Activated T-cell treated with anti-CD3 and anti-CD28 coated beads for 4 hours (primary cell): ENCODE results near the gene CPED1.
A peak's percentile ranks its signal among the peaks of the same experiment; 100 is the strongest.

Experiments used
- DNase-seq: peaks from one replicate; pipeline ENCODE4 v3.0.0-alpha.2; 2020

The CPED1 gene

DNA sequence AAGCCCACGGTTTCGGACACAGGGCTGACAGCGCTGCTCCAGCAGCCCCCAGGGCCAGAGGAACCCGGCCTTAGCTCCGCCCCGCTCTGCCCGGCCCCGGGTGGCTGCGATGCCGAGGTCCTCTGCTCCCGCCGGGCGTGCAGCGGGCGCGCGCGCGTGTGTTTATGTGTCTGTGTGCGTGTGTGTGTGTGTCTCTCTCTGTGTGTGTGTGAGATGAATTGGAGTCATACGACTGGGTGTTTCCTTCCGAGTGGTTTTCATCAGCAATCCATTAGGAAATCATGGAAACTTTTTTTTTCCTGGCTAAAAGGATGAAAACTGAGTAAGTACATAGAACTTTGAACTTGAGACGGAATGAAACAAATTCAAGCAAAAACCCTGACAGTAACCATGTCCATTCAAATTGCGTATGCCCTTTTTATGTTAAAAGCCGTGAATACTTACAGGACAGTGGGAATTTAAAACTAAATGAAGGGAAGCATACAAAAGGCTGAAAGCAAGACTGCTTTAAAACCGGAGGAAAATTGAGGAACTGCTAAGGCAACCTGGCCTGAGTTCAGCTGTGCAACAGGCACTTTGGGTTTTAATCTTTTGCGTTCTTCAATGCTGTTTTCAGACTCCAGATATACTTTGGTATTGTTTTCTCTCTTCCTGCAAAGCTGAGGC, at the start of gene CPED1:
TSS of gene CPED1 (plus strand) at position 121 of the 666 bp plus-strand sequence. CDS start 911 bp downstream, outside the sequence.
- no peak for DNase-seq

DNA sequence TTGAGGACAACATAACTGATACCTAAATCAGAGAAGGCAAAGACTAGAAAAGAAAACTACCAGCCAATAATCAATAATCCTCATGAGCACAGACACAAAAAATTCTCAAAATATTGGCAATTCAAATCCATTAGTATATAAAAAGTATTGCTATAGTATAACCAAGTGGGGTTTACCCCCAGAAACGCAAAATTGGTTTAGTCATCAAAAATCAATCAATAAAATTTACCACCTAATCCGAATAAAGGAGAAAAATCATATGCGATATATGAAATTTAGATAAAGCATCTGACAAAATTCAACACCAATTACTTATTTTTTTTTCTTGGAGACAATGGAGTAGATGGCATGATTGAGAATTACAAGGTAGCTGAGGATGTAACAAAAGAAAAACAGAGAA, 49.2 kb upstream of the CPED1 start:
- no peak for DNase-seq

DNA sequence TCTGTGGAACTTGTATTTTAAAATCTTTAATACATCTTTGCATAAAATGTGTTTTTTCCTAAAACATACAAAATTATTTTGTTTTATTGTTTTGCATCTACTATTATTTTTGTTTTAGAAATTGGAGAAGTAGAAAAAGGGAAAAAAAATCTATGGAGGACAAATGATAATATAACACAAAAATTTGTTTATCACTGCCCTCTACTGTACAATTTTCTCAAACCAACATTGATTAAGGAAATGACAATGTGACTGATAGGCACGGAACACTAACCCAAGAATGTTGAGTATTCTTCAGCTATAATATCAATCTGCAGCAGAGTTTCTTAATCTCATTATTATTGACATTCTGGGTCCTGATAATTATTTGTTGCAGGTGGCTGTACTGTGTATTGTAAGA, 47.4 kb upstream of the CPED1 start:
- DNase-seq = no peak

DNA sequence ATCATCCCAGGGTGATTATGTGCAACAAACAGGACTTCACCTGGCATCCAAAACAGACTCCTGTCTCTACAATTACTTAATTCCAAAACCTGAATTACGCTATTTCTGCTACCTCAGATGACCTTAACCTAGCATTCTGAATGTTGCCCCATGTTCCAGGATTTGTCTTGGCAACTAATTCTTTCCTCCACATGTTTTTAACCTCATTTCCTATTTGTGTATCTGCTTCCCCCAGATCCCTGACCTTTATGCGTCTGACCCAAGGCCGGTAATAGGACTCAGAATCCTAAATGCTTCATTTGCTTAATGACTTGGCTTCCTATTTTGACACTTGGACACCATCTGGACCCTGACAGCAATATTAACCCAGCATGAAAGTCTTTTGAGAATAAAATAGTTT, 46.7 kb upstream of the CPED1 start:
- no peak for DNase-seq

DNA sequence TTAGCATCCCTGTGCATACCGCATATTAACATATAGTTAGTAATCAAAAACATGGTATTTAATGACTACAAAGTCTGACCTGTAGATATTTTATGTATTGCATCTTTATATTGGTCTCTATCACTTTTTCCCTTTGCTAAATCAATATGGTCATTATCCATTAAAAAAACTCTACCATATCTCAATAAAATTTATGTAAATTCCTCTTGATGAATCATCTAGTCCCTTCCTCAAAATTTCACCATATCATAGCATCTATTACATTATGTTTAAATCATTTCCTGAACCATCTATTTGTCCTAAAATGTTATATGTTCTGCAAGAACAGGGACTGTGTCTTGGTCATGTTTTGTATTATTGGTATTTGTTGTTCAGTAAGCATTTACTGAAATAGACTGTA, 45.6 kb upstream of the CPED1 start:
- no peak for DNase-seq

DNA sequence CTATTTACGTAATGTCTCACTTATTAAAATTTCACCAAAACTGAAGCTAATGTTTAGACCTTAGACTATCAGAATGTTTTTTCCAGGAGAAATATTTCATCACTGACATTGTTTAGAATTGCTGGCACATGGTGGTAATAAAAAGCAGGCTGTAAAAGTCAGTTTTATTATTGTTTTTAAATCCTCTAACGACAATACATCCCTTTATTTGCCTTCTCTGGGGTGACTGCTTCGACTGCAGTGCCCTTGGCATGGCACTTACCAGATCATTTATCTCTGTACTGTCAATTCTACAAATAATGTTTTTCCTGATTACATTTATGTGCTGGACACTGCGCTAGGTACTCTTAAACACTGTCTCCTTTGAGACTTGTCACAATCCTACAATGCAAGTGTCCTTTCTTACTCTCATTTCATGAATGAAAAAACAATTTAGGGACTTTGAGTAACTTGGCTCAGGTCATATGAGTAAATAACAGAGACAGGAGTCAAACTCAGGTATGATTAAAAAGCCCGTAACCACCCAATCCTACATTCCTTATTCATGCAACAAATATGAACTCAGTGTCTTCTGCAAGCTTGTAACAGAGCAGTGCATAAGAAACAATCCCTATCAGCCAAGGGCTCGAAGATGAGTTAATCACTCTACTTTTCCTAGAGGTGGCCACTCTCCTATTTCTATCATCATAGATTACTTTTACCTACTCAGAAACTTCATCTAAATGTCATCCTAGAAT, 43.5 kb upstream of the CPED1 start:
- DNase-seq = no peak

DNA sequence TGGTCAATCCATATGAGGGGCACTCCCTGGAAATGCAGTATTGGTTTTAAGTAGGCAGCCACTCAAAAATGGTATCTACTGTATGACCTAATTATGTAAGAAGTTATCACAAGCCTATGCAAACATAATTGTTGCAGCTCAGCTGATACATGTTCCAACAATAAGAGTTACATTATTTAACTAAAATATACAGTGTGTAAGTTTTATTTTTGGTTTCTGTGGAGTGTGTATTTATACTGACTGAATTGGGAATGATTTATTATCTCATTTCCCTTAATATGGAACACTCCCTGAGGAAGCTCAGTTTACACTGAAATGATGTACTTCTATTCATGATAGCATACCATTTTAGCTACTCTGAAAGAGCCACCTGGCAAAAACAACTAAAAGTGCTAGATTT, 40.5 kb upstream of the CPED1 start:
- no peak for DNase-seq

DNA sequence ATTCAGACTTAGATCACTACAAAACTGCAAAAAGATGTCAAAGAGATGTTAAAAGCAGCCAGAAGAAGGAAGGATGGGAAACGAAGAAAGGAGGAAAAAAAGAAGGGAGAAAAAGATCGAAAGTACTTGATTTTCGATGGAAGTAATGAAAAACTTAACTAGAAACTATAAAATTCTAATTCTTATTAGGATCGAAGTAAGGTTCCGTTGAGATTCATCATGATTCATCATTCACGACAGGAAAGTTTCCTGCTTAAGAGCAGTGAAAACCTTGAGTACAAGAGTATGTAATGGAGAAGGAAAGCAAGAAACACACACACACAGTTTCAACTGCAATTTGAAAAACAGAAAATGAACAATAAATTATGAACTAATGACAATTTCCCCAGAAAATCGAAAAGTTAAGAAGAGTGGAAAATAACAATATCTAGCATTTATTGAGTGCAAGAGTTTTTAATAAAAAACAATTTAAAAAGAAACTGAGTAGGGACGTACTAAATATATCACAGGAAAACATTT, 39.1 kb upstream of the CPED1 start:
- no peak for DNase-seq

DNA sequence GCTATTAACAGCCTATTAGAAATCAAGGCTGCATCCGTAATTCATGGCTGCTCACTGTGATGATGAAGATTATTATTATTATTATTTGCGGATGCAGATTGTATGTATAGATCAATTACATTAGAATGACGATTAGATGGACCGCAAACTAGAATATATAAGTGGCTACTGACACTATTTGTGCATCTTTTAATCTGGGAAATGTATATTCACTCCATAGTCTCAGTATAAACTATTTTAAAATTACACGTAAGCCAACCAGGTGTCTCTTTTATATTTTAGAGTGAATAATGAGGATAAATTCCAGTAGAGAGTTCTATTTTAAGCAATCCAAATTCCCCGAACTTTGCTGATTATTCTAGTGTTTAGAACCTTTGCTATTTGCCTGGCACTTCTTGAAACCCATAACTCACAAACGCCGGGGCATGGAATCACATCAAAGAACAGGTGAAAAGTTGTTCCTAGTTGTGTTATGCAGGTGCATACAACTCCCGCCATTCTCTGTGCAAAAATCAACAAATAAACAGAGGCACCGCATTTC, 38.4 kb upstream of the CPED1 start:
- no peak for DNase-seq

DNA sequence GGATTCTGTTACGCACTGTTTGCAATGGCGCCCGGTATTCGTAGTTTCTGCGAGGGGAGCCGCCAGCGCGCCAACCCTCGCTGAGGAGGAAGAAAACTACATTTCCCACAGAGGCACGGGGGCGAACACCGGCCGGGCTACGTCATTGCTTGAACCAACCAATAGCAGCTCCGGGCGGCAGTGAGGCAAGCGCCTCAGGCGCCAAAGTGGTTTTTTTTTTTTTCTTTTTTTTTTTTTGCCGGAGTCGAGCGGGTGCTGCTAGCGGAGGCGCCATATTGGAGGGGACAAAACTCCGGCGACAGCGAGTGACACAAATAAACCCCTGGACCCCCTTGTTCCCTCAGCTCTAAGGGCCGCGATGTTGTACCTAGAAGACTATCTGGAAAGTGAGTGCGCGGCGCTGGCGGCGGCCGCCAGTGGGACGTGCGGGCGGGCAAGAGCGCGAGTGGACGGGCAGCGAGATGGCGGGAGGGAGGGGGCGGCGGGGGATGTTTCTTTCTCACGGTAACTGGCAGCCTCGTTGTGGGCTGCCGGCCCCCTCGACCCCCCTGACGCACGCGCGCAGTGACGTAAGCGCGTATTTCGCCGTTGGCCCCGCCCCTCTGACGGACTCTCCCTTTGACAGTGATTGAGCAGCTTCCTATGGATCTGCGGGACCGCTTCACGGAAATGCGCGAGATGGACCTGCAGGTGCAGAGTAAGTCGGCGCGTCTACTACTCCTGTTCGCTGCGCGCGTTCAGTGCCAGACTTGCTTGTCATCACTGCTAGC, 37.8 kb upstream of the CPED1 start, which contains the start of gene ING3:
TSS of gene ING3 (plus strand) at position 239 of the 770 bp plus-strand sequence. CDS start at position 359, 120 bp downstream.
- peak; percentile 98 for DNase-seq

DNA sequence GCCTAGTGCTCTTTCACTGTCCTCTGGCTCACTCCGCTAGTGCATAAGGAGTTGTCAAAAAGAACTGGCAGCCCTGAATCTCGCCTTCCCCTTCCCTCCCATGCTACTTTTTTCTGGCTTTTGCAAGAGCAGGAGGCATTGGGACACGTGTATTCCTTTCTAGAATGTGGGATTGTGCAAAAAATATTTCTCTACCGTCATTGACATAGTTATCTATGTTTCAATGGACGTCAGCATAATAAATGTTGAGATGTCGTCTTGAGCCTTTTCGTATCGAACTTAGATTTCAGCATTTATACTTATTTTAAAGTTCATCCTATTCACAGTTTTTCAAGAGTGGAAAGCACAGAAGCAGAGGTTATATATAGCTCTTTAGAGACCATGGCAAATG, 37.2 kb upstream of the CPED1 start:
- DNase-seq = no peak

DNA sequence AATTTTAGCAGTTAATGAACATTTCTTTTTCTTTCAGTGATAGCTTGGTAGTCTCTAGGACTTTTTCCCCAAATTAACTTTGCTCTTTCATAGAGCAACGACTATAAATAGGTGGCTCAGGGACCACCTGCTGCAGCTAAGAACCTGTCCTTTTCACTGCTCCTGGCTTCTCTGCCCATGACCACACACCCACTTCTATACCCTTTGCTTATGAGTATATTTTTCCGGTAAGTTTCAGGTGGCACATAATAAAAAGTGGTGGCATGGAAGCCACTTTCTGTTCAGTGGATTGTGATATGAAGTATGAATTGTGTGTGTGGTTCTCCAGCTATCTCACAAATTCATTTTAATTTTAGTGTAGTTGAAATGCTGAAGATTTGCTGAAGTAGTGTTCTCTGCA, 36.7 kb upstream of the CPED1 start:
- DNase-seq = no peak

DNA sequence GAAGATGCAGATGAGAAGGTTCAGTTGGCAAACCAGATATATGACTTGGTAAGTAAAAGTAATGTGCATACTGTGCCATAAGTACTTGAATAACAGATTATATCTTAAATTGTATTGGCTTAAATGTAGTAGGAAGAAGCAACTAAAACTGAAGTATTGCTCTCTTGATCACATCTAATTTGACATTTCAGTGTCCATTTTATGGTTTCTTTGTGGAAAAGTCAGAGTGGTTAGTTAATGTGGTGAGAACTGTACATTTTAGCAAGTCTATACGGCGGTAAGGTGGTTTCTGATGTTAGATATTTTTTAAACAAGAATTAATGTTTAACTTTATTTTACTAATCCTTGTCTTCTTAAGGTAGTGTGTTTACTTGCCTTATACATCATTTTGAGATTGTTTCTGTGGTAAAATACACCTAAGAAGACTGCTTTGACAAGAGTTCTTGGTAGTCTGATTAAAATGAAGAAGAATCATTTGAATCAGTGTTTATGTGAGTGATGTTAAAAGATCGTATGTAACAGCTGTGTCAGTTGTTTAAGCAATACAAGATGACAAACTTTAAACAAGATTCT, 32.8 kb upstream of the CPED1 start:
- DNase-seq = no peak

DNA sequence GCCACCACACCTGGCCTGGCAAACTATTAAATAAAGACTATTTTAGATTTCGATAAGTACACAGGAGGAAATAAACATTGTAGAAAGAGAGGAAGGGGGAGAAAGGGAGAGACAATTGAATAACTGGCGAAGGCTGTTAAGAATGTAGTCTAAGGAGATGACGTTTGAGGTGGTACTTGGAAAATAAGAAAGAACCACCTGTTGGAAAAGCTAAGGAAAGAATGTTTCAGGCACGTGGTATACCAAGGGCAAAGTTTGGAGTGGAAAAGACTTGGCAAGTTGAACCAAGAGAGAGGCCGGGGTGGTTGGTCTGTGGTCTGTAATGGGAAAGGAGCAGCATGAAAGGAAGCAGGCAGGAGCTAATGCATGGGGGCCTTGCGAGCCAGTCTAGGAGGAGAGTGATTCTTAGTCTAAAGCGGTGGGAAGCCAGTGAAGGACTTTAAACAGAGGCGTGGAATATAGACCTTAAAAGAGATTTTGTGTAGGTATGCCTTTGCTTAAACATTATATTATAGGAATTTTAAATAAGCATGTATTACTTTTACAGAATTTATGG, 28.5 kb upstream of the CPED1 start:
- DNase-seq = no peak

DNA sequence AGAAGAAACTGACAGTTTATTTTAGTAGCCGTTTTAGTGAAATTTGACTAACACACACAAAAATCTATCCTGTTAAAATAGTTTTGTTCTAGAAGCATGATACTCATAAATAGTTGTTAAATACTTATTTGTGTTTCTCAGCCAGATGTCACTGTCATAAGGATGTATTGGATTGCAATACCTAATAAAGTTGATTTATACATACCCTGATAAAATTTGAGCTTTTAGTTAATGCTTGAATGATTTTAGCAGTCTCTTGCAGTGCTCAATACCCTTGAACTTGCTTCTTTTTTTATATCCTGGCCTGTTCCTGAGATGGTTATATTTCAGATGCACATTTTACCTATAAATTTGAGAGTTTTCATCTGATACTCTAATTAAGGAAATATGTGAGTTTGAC, 27.8 kb upstream of the CPED1 start:
- DNase-seq = no peak

DNA sequence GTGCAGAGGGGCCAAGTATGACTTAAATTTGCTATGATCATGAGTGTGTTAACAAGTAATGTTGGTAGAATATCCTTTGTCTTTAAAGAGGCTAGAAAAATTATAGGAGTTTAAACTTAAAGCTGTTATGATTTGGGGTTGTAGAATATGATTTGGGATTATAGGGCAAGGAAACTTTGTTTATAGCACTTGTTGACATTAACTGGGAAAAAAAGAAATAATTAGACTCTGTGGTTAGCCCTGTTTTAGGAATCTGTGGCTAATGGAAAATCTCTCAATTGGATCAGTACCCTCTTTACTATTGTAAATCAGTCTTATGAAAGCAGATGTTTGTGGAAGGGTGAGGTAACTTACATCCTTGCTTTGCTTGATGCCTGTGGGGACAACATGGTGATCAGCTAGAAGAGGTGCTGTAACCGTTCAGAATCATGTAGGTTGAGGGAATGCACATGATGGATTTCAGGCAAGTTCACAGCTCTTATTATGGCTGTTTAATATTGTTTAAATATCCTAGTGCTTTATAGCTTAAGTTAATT, 26.8 kb upstream of the CPED1 start:
- DNase-seq = no peak

DNA sequence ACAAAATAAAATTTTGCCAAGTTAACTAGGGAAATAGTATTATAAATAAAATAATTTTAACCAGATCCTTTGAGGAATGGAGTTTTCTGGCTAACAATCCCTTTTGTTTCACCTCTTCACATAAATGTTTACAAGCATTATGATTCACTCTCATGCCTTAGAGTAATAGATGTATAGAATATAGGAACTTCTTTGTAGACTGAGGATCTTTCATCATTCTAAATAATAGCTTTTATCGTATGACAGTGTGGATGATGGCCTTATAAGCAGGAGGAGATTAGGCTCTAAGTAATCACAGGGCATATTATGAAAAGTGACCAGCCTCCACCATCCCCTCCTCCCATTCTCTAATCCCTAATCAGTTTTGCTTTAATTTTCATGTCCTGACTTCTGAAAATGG, 24.4 kb upstream of the CPED1 start:
- no peak for DNase-seq

DNA sequence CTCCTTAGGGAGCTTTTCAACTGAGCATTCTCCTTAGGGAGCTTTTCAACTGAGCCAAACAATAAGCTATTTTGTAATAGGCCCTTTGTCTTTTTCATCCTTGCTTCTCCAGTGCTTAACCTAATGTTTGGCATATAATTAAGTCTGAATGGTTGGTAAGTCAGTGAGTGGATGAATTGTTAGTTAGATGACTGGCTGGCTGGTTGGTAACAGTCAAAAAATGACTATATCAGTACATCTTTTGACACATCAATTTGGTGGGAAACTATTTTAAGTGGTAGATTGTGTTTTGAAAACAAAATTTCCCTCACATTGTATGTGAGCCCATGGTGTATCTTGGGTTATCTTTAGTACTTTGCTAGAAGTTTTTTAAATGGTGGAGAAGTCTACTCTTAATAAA, 21.6 kb upstream of the CPED1 start:
- DNase-seq = no peak

DNA sequence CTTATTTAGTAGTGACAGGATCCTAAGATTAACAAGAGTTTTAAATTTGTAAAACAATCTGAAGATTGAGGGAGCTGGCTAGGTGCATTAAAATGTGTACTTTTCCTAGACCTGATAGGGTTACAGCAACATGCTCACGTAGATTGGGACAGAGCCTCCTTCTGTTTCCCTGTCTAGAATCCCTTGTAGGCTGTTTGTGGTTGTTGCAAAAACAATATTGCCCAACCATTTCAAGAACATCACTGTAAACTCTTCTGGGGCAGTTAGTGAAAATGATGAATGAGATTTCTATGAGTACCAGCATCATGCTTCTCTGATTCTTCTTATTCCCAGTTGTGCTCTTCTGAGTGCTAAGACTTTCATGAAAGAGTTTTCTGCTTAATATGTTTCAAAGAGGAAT, 14.7 kb upstream of the CPED1 start:
- no peak for DNase-seq

DNA sequence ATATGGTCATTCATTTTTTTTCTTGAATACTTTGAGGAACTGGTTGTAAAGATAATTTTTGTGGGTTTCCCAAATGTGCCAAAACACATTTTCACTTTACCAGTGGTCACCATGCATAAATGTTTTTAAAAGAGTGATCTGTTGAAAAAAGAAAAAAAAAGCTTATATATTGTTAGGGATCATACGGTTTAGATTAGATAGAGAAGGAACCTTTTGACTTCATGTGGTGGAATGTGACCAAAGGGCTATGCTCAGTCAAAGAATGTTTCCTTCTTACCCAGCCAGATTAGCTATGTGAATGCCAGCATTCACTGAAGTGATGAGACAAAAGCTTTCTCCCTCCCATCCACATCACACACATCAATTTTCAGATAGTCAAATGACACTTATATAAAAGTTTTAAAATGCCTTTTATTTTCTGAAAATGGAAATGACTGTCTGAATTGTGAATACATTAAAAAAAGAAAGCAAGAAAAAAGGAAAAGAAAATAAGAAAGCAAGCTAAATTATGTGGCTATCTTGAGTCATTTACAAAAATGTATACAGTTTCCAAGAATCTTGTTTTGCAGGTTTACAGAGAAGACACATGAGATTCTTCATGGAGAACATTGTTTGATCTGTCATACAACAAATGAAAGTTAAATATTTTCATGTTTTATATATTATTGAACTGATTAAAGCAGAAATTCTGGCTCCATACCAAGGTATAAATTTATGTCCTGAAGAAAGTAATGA, 8.6 kb upstream of the CPED1 start:
- no peak for DNase-seq

DNA sequence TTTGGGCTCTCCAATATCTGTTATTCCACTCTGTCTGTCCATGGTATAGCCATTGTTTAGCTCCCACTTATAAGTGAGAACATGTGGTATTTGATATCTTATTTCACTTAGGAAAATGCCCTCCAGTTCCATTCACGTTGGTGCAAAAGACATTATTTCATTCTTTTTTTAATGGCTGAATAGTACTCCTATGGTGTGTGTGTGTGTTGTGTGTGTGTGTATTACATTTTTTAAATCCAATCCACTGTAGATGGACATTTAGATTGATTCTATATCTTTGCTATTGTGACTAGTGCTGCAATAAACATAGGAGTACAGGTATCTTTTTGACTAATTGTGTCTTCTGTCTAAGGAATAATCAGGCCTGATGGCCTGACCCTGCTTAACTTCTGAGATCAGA, 7.4 kb upstream of the CPED1 start:
- DNase-seq = no peak
